HG03457 (cell line): ENCODE measurements around the gene ZC3H7B.

Experiments
- ATAC-seq: cut with Tn5 transposase; IDR thresholded peaks from one replicate; pipeline ENCODE4 v1.9.1; 2021; ENCODE audit warnings: moderate number of reproducible peaks; ENCODE audit not compliant: unreplicated experiment

ZC3H7B gene

DNA sequence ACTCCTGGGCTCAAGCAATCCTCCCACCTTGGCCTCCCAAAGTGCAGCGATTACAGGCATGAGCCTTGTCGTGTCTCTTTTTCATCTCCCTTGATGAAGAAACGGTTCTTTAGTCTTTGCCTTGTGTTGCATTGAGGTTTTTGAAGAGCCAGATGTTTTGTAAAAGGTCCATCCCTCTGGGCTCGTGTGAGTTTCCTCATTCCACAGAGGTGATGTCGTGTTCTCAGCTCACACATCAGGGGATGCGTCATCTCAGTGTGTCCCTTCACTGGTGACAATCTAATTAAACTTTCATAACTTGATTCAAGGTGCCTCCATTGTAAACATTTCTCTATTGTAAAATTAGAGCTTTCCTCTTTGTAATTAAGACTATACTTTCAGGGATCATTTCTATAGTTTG lies 50.7 kb downstream of the ZC3H7B start:
- ATAC-seq, result no peak

DNA sequence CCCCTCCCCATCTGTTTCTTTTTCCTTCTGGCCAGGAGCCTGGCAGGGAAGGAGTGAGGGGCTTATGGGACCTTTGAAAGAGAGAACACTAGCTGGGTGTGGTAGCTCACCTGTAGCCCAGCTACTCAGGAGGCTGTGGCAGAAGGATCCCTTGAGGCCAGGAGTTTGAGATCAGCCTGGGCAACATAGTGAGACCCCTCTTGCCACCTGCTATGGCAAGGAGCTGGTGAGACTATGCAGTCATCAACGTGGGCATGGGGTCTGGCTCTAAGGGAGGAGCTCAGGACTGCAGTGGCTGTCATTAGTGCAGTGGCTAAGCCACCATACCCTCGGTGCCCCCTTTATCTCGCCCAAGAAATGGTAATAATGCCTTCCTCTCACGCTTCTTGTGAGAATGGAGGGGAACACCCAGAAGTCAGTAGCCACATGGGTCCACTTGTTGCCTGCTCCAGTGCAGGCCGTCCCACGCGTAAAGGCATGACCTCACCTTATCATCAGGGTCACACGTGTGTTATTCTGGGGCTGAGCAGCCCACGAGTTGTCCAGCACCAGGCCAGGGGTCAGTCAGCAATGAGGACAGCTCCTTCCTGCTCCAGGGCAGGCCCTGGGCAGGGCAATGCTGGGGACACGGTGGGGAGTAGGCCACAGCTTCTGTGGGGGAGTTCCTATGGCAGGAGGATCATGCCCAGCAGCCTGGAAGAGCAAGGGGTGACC lies 52.7 kb downstream of the ZC3H7B start:
- ATAC-seq, result no peak

DNA sequence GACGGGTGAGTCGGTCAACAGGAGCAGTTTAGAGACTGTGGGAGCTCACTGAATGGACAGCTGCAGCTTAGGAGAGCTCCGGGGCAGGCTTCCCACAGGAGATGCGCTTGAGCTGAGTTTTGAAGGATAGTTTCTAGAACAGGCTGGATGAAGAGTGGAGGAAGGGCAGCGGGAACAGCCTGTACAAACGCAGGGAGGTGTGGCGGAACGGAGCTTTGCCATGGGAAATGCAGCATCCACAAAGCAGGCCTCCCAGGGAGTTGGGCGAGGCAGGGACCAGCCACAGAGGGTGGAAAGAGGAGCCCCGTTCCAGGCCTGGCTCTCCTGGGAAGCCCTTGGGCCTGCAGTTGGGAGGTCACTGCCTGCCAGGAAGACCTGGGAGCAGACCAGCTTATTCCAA lies 53.7 kb downstream of the ZC3H7B start:
- no peak for ATAC-seq

DNA sequence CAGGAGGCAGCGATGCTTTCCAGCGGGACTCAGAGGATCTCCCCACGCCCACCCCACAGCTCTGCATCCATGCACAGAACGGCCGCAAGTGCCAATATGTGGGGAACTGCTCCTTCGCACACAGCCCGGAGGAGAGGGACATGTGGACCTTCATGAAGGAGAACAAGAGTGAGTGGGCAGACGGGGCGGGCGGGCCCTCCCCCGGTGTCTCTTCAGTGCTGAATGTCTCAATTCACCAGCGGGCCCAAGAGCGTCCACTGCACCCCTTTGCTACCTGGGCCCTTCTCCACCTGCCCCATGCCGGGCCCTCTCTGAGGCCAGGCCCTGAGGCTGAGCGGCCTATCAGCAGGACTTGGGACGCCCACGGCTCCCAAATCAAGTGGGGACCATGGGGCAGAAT lies 54.6 kb downstream of the ZC3H7B start:
- no peak for ATAC-seq

DNA sequence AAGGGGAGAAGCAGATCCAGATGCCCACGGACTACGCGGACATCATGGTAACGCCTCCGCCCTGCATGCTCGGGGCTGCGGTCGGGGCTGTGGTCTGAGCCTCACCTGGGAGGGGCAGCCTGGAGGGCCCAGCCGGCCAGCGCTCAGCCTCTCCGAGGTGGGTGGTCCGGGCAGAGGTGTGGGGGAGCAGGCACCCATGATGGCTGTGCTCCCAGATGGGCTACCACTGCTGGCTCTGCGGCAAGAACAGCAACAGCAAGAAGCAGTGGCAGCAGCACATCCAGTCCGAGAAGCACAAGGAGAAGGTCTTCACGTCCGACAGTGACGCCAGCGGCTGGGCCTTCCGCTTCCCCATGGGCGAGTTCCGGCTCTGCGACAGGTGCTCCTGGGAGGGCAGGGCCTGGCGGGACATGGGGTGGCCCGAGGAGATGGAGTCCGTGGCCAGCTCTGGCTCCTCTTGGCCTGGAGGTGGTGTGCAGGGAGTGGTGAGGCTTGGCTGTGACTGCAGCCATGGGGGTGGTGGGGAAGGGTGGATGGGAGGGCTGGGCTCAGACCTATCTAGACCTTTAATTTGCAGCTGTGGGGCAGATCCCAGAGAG lies 55.2 kb downstream of the ZC3H7B start:
- no peak for ATAC-seq

DNA sequence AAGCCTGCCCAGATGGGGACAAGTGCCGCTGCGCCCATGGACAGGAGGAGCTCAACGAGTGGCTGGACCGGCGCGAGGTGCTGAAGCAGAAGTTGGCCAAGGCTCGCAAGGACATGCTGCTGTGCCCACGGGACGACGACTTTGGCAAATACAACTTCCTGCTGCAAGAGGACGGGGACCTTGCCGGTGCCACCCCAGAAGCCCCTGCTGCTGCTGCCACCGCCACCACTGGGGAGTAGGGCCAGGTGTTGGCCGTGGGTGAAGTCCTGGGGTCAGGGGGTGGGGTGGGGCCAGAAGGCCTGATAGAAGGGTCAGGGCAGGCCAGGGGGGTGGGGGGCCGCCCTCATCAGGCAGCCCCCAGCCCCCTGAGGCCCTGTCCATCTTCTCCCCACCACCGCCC lies 55.9 kb downstream of the ZC3H7B start:
- ATAC-seq, result no peak

DNA sequence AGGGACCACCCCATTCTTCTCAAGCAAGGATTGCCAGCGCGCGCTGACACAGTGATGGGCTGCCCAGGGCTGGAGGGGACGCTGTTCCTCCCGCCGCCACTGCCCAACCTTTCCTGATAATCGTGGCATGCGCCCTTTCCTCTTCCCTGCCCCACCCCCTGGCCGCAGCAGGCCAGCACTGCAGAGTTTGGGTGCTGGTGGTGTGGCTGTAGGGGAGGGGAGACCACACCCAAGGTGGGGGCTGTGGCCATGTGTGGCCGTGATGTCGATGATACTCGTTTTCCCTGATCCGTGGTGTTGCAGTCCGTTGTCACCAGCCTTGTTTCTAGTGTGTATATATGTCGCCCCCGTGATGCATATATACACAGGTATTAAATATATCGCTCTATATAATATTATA lies 57.6 kb downstream of the ZC3H7B start:
- ATAC-seq, result no peak

DNA sequence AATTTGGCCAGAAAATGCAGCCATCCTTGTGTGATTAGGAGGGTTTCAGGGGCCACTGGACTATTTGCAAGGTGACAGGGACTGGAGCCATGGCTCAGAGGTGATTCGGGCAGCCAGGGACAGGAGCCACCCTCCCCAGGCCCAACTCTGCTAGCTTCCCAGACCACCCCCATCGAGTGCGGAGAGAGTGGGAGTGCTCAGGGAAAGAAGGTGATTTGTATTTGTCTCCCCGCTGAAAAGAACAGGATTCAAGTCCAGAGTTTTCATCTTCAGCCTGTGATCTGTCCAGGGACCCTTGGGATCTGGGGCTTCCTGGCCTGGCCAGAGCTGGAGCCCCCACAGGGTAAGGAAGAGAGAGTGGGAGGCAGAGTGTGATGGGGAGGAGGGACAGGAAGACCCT lies 58.1 kb downstream of the ZC3H7B start:
- ATAC-seq, result no peak

DNA sequence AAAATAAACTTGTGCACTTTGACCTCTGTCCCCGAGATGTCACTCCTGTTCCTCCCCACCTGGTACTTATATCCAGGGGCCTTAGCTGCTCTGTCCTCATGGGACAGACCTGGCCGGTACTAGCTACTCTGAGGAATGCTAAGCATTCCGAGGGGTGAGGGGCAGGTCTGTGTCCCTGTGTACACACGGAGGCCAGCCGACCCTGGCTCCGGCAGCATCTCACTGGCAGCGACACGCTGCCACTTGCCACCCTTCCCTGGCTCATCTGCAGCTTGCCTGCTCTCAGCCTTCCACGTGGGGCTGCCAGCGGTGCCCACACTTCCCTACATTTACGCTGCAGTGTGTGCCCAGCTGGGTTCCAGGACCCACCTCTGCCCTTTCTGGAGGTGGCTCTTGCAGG lies 58.8 kb downstream of the ZC3H7B start:
- ATAC-seq, result no peak

DNA sequence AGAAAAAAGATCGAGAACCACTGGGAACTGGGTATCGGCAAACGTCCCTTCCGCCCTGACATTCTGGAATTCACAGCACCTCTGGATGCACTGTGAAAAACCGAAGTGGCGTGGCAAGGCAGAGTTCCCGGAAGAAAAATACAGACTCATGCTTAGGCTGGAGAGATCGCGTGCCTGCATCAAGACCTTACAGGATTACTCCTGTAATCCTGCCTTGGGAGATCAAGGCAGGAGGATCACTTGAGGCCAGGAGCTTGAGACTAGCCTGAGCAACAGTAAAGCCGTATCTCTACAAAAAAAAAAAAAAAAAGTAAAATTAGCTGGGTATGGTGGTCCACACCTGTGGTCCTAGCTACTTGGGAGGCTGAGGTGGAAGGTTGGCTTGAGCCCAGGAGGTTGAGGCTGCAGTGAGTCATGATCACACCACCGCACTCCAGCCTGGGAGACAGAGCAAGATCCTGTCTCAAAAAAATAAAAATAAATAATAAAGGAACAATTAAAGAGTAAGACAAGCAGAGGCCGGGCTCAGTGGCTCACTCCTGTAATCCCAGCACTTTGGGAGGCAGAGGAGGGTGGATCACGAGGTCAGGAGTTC lies 60.5 kb downstream of the ZC3H7B start:
- no peak for ATAC-seq

DNA sequence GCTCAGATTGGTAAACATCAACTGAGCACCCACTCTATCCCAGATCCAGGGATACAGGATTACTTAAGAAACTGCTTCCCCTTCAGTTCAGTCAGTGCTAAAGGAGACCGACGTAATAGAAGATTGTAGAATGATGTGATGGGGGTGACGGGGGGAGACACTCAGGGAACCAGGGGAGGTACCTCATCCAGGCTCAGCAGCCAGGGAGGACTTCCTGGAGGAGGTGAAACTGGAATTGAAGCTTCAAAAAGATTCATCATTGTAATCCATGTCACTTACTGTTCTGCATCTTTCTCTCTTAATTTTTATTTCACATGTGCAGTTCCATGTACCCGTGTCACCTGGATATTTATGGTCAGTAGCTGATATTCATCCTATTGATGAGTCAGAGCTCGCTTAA lies 61.3 kb downstream of the ZC3H7B start:
- ATAC-seq, result no peak

DNA sequence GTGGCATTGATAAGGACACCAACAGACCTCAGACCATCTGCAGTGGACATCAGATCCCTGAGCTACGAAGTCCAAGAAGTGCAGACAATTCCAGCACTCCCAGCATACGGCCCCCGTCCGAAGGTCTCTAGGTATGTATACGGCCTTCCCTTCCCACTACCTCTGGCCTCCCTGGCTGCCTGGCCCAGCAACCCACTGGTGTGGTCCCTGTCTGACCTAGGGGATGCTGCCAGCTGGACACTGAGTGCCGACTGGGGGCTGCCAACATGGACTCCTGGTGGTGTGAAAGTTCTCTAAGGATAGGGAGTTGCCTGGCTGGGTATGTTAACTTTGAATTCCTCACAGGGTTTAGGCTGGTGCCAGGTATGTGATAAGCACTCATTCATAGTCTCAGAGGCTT lies 62.9 kb downstream of the ZC3H7B start:
- ATAC-seq, result no peak

DNA sequence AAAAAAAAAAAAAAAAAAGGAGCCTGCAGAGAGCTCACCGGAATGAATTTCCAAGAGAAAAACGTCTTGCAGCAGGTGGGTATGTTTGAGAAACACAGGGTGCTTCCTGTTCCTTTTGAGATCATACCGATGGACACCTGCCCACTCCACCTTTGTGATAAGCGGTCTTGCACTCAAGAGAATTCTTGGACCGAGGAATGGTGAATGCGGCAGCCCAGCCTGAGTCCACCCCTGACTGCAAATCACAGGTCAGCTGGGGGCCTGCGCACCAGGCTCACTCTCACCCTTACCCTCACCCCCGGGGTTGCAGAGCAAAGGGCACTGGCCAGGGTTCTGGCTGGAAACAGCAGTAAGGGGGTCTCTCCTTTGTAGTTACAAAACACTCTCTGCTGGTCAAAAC lies 63.6 kb downstream of the ZC3H7B start:
- ATAC-seq, result no peak

DNA sequence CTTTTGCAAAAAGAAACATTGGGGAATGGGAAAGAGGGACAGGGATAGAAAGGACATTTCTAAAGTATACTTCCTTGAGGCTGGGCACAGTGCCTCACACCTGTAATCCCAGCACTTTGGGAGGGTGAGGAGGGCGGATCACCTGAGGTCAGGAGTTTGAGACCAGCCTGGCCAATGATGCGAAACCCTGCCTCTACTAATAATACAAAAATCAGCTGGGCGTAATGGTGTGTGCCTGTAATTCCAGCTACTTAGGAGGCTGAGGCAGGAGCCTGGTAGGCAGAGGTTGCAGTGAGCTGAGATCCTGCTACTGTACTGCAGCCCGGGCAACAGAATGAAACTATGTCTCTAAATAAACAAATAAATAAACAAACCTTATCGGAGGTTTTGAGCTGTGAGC lies 64.1 kb downstream of the ZC3H7B start:
- no peak for ATAC-seq

DNA sequence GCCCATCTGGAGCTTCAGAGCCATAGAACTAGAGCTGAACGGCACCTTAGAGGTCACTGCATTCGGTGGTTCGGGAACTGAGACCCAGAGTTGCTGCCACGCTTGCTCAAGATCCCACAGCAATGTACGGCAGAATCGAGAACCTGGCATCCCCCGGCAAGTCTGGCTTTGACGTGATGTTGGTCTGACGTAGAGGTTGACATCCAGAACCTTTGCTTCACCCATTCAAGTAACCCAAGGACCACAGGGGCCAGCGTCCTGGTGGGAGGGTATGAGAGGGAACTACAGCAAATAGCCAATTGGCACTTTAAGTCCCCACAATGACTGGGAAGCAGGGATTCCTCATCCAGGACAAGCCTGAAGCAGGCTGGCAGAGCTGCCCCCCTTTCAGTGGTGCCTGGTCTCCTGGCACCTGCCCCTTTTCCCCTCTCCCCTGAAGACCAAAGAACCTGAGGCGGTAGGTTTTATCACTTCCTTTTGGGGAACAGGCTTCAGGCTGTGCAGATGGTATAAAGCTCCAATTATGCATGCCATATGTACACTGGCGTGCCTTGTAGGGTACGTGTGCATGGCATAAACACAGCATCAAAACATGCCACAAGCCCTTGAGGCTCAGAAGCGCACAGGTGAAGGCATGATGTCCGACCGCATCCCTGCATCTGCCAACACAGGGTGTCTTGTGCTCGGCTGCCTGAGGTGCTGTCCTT lies 65.2 kb downstream of the ZC3H7B start:
- no peak for ATAC-seq

DNA sequence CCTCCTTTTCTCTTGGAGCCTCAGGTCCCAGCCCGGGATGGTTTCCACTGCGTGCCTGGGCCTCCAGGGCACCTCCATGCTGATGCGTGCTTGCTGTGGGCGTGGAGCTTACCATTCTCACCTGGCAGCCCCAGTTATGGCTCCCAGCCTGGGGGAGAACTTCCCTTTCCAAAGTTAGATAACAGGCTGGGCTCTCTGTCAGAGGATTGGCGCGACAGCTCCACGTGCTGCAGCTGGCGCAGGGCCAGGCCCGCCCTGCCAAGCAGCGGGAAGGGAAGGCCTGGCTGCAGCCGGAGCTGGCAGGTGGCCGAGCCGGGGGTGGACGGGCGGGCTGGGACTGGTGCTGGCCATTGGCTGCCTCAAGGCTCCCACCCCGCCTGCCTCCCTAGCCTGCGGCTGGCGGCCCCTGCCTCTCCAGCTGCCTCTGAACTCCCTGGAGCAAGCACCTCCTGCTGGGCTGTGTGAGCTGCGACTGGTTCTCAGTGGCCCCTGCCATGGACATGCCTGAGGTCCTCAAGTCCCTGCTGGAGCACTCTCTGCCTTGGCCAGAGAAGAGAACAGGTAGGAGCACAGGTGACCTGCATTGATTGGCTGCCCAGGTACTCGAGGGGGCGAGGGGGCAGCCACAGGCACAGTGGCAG lies 65.8 kb downstream of the ZC3H7B start:
- ATAC-seq, result no peak

DNA sequence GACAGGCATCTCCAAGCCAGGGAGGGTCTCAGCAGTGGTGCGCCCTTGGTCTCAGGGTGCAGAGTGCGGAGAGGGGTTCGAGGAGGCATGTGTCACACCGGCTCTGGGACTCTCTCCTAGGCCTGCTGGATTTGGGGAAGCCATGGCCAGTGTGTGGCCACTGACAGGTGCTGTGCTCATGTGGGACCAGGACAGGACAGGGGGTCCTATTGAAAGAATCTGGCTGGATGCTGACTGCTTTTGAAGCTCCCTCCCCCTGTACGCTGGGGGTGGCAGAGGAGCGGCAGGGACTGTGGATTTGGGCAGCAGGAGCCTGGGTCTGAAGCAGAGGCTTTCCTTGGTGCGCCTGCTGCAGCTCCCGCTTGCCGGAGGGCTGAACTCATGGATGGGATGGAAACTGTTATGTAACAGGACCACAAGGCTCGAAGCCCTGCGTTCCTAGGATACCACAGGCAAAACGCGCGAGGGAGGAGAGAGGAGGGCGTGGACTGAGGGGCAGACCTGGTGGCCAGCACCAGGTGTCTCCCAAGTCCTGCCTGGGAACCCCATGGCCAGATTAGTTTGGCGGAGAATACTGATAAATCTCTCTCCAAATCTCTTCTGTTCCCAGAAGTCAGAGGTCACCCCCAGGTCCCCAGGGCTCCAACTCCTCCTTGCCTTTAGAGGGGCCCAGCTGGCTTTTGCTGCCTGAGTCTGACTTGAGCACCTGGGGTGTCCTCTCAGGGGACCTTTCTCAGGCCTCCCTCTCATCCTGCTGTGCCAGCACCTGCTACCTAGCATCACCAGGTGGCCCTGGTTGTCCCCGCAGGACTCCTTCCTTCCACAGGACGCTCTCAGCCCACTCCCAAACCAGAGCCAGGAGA lies 66.6 kb downstream of the ZC3H7B start:
- ATAC-seq, result no peak

DNA sequence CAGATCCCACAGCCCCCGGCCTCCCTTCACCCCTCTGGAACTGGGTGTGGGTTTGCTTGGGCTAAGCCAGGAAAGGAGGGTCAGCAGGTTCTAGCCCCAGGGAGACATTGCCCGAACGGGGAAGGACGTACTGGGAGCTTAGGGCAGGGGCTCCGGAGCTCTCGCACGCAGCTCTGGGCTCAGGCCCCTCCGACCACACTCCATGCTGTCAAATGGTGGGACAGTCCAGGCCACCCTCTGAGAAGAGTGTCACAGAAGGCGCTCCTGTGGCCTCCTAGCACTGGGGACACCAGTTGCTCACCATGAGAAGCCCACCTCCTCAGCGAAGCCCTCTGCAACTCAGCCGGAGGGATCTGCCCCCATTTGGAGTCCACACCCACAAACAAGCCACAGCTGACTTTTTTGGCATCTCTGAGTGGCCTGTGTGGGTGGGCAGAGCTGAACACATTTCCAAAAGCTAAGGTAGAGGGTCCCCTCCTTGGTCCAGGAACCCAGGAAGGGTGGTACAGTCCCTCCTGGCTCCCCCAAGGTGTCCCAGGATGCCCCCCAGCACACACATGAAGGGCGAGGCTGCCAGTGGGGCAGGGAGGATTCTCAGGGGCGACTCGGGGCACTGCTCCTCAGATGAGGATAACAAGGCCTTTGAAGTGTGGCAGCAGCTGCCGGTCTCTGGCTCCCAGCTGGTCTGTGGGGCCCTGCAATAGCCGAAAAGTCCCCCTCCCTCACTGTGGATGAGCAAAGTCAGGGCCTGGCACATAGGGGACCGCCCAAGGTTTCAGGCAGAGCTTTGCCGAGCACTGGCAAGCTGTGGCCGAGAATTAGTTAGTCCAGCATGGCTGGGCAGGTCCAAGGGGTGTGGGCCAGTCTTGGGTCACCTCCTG lies 67.5 kb downstream of the ZC3H7B start:
- ATAC-seq, result no peak

DNA sequence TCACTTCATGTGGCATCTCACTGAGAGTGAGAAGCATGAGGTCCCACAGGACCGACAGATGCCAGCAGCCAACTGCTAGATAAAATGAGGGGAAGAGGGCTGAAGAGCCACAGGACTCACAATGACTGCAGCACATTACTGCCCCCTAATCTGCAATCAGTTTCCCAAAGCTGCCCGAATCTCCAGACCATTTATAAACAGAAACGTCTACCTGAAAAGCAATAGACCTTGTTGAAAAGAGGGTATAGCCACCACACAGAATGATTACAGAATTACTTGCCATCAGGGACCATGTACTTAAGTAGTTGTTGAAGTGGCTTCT lies 68.1 kb downstream of the ZC3H7B start:
- no peak for ATAC-seq

DNA sequence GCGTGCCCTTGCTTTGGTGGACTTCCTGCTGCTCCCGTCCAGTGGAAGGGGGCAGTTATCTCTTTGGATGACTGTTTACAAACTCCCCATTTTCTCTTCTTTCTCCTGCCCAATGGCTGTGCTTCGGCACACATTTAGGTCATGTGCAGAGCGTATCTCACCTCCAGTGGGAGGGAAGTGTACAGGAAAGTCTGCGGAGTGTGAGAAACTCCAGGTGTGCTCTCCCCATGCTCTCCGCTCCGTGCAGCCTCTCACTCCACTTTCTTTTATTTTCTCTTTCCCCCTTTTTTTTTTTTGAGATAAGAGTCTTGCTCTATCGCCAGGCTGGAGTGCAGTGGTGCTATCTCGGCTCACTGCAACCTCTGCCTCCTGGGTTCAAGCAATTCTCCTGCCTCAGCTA lies 68.5 kb downstream of the ZC3H7B start:
- ATAC-seq, result no peak
